K562 (cell line): ENCODE data around the gene PSMD9. TPM values are rescaled to one million over a fixed set of nuclear protein-coding genes. Genes with fewer than 3 reads are reported as not detected.

Experiments
- ARHGAP35 ChIP-seq: fragments of 450-650 bp; IDR thresholded peaks from 2 replicates; pipeline ENCODE4 v1.6.1; 2018; ENCODE audit not compliant: partially characterized antibody
- ATF7 ChIP-seq: fragments of 450-650 bp; IDR thresholded peaks from 2 replicates; pipeline ENCODE4 v1.7.1; 2014; ENCODE audit warnings: mild to moderate bottlenecking, moderate library complexity
- BRD9 ChIP-seq: fragments of 450-650 bp; IDR thresholded peaks from 2 replicates; pipeline ENCODE4 v1.6.1; 2018; ENCODE audit warnings: low read depth; ENCODE audit not compliant: partially characterized antibody
- MTA3 ChIP-seq: fragments of 450-650 bp; formaldehyde crosslinking; IDR thresholded peaks from 2 replicates; pipeline ENCODE4 v1.6.1; 2017; ENCODE audit warnings: mild to moderate bottlenecking, borderline replicate concordance
- NUFIP1 ChIP-seq: fragments of 450-650 bp; IDR thresholded peaks from 2 replicates; pipeline ENCODE4 v1.6.1; 2018; ENCODE audit not compliant: partially characterized antibody
- PHB2 ChIP-seq: fragments of 450-650 bp; IDR thresholded peaks from 2 replicates; pipeline ENCODE4 v1.6.1; 2017; ENCODE audit warnings: low read depth
- YY1 ChIP-seq, 3 experiments: IDR thresholded peaks; 2 replicates each; pipeline ENCODE4 v1.6.1; 2011; ENCODE audit warnings: low read length in 2 of 3, mild to moderate bottlenecking in 2 of 3, moderate library complexity in 2 of 3, borderline replicate concordance in 1 of 3, control low read depth in 1 of 3, low read depth in 1 of 3; ENCODE audit not compliant: insufficient read depth in 3 of 3, insufficient replicate concordance in 2 of 3, control insufficient read depth in 1 of 3, insufficient read length in 1 of 3; ENCODE audit errors: extremely low read depth in 1 of 3
- ZFP36 ChIP-seq: fragments of 150-350 bp; IDR thresholded peaks from 2 replicates; pipeline ENCODE4 v1.6.1; 2018; ENCODE audit warnings: low read length, low read depth; ENCODE audit not compliant: partially characterized antibody
- ZNF224 ChIP-seq: sonication (generic); formaldehyde crosslinking; IDR thresholded peaks from 2 replicates; pipeline ENCODE4 v1.8.0; 2022; ENCODE audit warnings: mild to moderate bottlenecking, missing genetic modification reagents
- ZNF316 ChIP-seq: fragments of 450-650 bp; IDR thresholded peaks from 2 replicates; pipeline ENCODE4 v1.6.1; 2016
- ZNF696 ChIP-seq: fragments of 250-450 bp; sonication (Bioruptor Pico); conservative IDR thresholded peaks from 2 replicates; pipeline ENCODE4 v1.4.0; 2020; ENCODE audit warnings: mild to moderate bottlenecking, moderate library complexity
- polyA plus RNA-seq, 8 experiments: library from polyadenylated mRNA; depleted of rRNA in 4 of 8; stranded (reverse) in 5 of 8; unstranded in 3 of 8; fragments of >200 nt; fragmentation: Nextera tagmentation in 2 of 8; fragmentation: Illumina TruSeq in 1 of 8; extraction: Ambion mirVana in 2 of 8; extraction: Trizol in 1 of 8; gene quantifications; 2 replicates each; pipeline versions ENCODE4 v1.2.1 to v1.2.3, GENCODE V29; 2011 to 2014; ENCODE audit warnings: inconsistent platforms in 1 of 8, missing spikeins in 1 of 8
- total RNA-seq, 7 experiments: library from RNA; depleted of rRNA in 6 of 7; stranded (reverse); fragments of >200 nt in 6 of 7; fragmentation: Illumina TruSeq in 2 of 7; extraction: Trizol in 2 of 7; gene quantifications; 2 replicates each; pipeline versions ENCODE4 v1.2.1 to v1.2.3, GENCODE V29; 2011 to 2021; ENCODE audit warnings: low replicate concordance in 1 of 7
- TF ChIP-seq, protein P1 (sequence below): sonication (generic); formaldehyde crosslinking; IDR thresholded peaks from 2 replicates; pipeline ENCODE4 v1.8.1; 2023; ENCODE audit warnings: mild to moderate bottlenecking, missing genetic modification reagents
- TF ChIP-seq, protein P2 (sequence below): fragments of 450-650 bp; IDR thresholded peaks from 2 replicates; pipeline ENCODE4 v1.6.1; 2016; ENCODE audit warnings: borderline replicate concordance
- TF ChIP-seq, protein P3 (sequence below): fragments of 250-450 bp; sonication (Bioruptor Pico); IDR thresholded peaks from 2 replicates; pipeline ENCODE4 v1.4.0; 2020
- TF ChIP-seq, protein P4 (sequence below): sonication (generic); formaldehyde crosslinking; IDR thresholded peaks from 2 replicates; pipeline ENCODE4 v1.8.0; 2022; ENCODE audit warnings: missing genetic modification reagents, mild to moderate bottlenecking, moderate library complexity, borderline replicate concordance
- TF ChIP-seq, protein P5 (sequence below): fragments of 450-650 bp; formaldehyde crosslinking; IDR thresholded peaks from 2 replicates; pipeline ENCODE4 v1.4.0; 2020; ENCODE audit warnings: mild to moderate bottlenecking, moderate library complexity

Gene PSMD9
- total and polyA plus RNA-seq, 9 of the 15 experiments (the other 6 are each of a cell fraction or from before 2014, with no cell fraction given), result 12.2 to 143 (median 61.3) TPM

DNA sequence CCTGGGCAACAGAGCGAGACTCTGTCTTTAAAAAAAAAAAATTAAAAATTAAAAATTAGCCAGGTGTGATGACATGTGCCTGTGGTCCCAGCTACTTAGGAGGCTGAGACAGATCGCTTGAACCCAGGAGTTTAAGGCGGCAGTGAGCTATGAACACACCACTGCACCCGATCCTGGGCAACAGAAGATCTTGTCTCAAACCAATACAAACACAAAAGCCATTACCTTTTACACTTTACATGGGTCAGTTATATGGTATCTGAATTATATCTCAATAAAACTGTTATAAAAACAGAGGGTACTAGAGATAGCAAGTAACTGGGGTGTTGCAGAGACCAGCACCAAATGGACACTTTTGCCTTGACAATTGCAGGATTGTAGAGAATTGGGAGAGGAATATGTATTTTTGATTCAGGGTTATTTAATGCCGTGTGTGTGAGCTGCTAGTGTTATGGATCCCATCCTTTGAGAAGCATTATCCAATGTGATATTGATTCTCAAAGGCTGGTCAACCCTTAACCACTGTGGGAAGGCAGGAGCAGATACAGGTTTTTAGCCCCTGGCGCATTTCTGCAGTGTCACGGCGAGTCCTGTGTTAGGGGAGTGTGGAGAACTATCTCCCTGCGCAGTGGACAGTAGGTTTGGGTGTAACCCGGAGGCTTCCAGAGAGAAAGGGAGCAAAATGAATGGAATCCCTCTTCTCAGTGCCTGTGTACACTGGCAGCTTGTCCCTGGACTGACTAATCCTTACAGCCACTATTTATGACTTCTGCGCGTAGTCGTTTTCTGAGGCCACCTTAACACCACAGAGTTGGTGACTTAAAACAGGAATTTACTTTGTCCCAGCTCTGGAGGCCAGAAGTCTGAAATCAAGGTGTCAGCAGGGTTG lies 4.3 kb downstream of the PSMD9 start (continued):
- TF ChIP-seq, protein P1, sequence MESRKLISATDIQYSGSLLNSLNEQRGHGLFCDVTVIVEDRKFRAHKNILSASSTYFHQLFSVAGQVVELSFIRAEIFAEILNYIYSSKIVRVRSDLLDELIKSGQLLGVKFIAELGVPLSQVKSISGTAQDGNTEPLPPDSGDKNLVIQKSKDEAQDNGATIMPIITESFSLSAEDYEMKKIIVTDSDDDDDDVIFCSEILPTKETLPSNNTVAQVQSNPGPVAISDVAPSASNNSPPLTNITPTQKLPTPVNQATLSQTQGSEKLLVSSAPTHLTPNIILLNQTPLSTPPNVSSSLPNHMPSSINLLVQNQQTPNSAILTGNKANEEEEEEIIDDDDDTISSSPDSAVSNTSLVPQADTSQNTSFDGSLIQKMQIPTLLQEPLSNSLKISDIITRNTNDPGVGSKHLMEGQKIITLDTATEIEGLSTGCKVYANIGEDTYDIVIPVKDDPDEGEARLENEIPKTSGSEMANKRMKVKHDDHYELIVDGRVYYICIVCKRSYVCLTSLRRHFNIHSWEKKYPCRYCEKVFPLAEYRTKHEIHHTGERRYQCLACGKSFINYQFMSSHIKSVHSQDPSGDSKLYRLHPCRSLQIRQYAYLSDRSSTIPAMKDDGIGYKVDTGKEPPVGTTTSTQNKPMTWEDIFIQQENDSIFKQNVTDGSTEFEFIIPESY (CRISPR knock-in tag), result no peak
- TF ChIP-seq ATF7, result no peak; the same call in 1 of the 2 replicates
- TF ChIP-seq ZNF224 (CRISPR knock-in tag), result no peak
- TF ChIP-seq ZNF696 (CRISPR knock-in tag), result no peak
- no peak for TF ChIP-seq ARHGAP35
- TF ChIP-seq, protein P2, sequence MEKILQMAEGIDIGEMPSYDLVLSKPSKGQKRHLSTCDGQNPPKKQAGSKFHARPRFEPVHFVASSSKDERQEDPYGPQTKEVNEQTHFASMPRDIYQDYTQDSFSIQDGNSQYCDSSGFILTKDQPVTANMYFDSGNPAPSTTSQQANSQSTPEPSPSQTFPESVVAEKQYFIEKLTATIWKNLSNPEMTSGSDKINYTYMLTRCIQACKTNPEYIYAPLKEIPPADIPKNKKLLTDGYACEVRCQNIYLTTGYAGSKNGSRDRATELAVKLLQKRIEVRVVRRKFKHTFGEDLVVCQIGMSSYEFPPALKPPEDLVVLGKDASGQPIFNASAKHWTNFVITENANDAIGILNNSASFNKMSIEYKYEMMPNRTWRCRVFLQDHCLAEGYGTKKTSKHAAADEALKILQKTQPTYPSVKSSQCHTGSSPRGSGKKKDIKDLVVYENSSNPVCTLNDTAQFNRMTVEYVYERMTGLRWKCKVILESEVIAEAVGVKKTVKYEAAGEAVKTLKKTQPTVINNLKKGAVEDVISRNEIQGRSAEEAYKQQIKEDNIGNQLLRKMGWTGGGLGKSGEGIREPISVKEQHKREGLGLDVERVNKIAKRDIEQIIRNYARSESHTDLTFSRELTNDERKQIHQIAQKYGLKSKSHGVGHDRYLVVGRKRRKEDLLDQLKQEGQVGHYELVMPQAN, result no peak
- no peak for TF ChIP-seq PHB2
- TF ChIP-seq, protein P3, sequence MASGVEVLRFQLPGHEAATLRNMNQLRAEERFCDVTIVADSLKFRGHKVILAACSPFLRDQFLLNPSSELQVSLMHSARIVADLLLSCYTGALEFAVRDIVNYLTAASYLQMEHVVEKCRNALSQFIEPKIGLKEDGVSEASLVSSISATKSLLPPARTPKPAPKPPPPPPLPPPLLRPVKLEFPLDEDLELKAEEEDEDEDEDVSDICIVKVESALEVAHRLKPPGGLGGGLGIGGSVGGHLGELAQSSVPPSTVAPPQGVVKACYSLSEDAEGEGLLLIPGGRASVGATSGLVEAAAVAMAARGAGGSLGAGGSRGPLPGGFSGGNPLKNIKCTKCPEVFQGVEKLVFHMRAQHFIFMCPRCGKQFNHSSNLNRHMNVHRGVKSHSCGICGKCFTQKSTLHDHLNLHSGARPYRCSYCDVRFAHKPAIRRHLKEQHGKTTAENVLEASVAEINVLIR, result no peak
- no peak for TF ChIP-seq NUFIP1
- peak; percentile 94 for TF ChIP-seq ZNF316
- TF ChIP-seq, protein P4, sequence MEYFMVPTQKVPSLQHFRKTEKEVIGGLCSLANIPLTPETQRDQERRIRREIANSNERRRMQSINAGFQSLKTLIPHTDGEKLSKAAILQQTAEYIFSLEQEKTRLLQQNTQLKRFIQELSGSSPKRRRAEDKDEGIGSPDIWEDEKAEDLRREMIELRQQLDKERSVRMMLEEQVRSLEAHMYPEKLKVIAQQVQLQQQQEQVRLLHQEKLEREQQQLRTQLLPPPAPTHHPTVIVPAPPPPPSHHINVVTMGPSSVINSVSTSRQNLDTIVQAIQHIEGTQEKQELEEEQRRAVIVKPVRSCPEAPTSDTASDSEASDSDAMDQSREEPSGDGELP (CRISPR knock-in tag), result peak; percentile 41; the same call in 1 of the 2 replicates
- no peak for TF ChIP-seq ZFP36
- TF ChIP-seq YY1 (IDR thresholded peaks at IDR 0.05; ENCODE audit: borderline replicate concordance in 1 of 3, control insufficient read depth in 1 of 3, extremely low read depth in 1 of 3, insufficient read depth in 3 of 3, insufficient read length in 1 of 3, insufficient replicate concordance in 2 of 3, low read depth in 1 of 3, low read length in 2 of 3), result no peak
- TF ChIP-seq BRD9, result no peak
- TF ChIP-seq MTA3, result peak; percentile 43; the same call in 1 of the 2 replicates
- TF ChIP-seq, protein P5, sequence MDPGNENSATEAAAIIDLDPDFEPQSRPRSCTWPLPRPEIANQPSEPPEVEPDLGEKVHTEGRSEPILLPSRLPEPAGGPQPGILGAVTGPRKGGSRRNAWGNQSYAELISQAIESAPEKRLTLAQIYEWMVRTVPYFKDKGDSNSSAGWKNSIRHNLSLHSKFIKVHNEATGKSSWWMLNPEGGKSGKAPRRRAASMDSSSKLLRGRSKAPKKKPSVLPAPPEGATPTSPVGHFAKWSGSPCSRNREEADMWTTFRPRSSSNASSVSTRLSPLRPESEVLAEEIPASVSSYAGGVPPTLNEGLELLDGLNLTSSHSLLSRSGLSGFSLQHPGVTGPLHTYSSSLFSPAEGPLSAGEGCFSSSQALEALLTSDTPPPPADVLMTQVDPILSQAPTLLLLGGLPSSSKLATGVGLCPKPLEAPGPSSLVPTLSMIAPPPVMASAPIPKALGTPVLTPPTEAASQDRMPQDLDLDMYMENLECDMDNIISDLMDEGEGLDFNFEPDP, result no peak
